ENCODE measurements around the gene KLHL14.

DNA sequence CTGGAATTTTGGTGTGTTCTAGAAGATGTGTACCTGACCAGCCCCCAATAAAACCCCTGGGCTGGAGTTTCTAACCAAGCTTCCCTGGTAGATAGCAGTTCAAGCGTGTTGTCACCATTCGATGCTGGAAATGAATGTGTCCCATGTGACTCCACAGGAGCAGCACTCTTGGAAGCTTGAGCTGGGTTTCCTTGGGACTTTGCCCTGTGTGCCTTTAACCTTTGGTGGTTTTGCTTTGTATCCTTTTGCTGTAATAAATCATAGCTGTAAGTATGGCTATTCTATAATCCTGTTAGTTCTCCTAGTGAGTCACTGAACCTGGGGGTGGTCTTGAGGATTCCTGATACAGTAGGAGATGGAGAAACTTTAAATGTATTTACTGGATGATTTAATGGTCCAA, 65.2 kb downstream of the KLHL14 start:
- TF ChIP-seq EZH2phosphoT487 (IDR thresholded peaks at IDR 0.05; ENCODE audit: borderline replicate concordance, low read depth, low read length): no peak
- TF ChIP-seq, protein P1, sequence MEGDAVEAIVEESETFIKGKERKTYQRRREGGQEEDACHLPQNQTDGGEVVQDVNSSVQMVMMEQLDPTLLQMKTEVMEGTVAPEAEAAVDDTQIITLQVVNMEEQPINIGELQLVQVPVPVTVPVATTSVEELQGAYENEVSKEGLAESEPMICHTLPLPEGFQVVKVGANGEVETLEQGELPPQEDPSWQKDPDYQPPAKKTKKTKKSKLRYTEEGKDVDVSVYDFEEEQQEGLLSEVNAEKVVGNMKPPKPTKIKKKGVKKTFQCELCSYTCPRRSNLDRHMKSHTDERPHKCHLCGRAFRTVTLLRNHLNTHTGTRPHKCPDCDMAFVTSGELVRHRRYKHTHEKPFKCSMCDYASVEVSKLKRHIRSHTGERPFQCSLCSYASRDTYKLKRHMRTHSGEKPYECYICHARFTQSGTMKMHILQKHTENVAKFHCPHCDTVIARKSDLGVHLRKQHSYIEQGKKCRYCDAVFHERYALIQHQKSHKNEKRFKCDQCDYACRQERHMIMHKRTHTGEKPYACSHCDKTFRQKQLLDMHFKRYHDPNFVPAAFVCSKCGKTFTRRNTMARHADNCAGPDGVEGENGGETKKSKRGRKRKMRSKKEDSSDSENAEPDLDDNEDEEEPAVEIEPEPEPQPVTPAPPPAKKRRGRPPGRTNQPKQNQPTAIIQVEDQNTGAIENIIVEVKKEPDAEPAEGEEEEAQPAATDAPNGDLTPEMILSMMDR (conservative IDR thresholded peaks at IDR 0.05; ENCODE audit: low read length): no peak

Measured in OCI-LY7 (cell line).